Esophagus muscularis mucosa (tissue), 4 donors: ENCODE data around the gene GAS7. TPM values are rescaled to one million over a fixed set of nuclear protein-coding genes. Genes with fewer than 3 reads are reported as not detected.

Experiments used
- DNase-seq: peaks from one replicate; pipeline ENCODE4 v3.0.0-alpha.2; 2017; ENCODE audit errors: extremely low spot score
- H3K27ac ChIP-seq, 4 donors: fragments of 200-600 bp; sonication (generic); replicated peaks in 1 of 4; 1 replicate in 3 of 4; 2 replicates in 1 of 4; pipeline ENCODE4 v1.5.1; 2016 to 2019; ENCODE audit warnings: mild to moderate bottlenecking in 1 of 4
- H3K27me3 ChIP-seq, 4 donors: fragments of 200-600 bp; sonication (generic); one replicate each; pipeline versions ENCODE4 v1.5.1 to v1.6.0; 2016 to 2019
- H3K36me3 ChIP-seq, 4 donors: fragments of 200-600 bp; sonication (generic); one replicate each; pipeline ENCODE4 v1.5.1; 2016 to 2019
- H3K4me1 ChIP-seq, 4 donors: fragments of 200-600 bp; sonication (generic); one replicate each; pipeline ENCODE4 v1.5.1; 2016 to 2019
- H3K4me3 ChIP-seq, 4 donors: fragments of 200-600 bp; sonication (generic); 1 replicate in 2 of 4; 2 replicates in 2 of 4; pipeline ENCODE4 v1.5.1; 2016 to 2019; ENCODE audit warnings: mild to moderate bottlenecking in 4 of 4, moderate library complexity in 1 of 4
- H3K9me3 ChIP-seq, 4 donors: fragments of 200-600 bp; sonication (generic); 1 replicate in 3 of 4; 2 replicates in 1 of 4; pipeline ENCODE4 v1.5.1; 2016 to 2019
- CTCF ChIP-seq, 3 experiments: fragments of 200-600 bp in 2 of 3; fragments of 450-650 bp in 1 of 3; sonication (generic) in 2 of 3; IDR thresholded peaks; one replicate each; pipeline ENCODE4 v1.5.1; 2017 to 2019; ENCODE audit warnings: antibody characterized with exemption in 3 of 3, mild to moderate bottlenecking in 2 of 3, moderate library complexity in 1 of 3
- EP300 ChIP-seq: sonication (generic); formaldehyde crosslinking; IDR thresholded peaks from one replicate; pipeline ENCODE4 v1.6.1; 2017; ENCODE audit warnings: antibody characterized with exemption
- POLR2A ChIP-seq: fragments of 450-650 bp; IDR thresholded peaks from one replicate; pipeline ENCODE4 v1.6.1; 2017; ENCODE audit warnings: antibody characterized with exemption, moderate library complexity, mild to moderate bottlenecking, low read depth
- POLR2AphosphoS5 ChIP-seq, 2 donors: sonication (generic); formaldehyde crosslinking; IDR thresholded peaks; one replicate each; pipeline ENCODE4 v1.6.1; 2017; ENCODE audit warnings: antibody characterized with exemption in 2 of 2
- WGBS: methylation state at CpG from one replicate; pipeline ENCODE4 v1.1.5; 2018; 5-methylcytosine and 5-hydroxymethylcytosine counted together
- intact Hi-C: fragments of 100-400 bp; cut with DNase I; formaldehyde crosslinking; loops from one replicate; pipeline ENCODE4 v1.15.1; 2023
- total RNA-seq, 4 donors: library from RNA; depleted of rRNA; stranded (reverse); fragments of >200 nt; gene quantifications; one replicate each; pipeline versions ENCODE4 v1.1.0 to v1.2.1, GENCODE V29; 2016

Gene GAS7
- total RNA-seq, 4 donors from 2014 or later: 77.3 to 124 (median 86.7) TPM

DNA sequence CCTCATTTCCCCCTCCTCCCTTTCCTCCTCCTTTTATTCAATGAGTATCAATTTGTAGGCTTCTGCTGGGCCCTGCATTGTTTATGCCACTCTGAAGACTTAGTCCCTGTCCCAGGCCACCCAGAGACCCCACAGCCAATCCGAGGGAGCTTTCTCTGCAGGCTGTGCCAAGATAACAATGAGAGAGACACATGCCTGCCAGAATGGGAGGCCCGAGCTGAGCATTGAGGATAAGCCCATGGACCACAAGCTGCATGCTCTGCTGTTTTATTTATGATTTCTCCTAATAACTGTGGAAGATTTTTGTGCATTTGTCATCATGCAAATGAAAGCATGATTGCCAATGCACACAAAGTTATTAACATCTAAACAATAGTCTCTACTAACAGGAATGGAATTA is 296.3 kb downstream of the GAS7 start:
- Histone ChIP-seq H3K4me3 (no peak overlapping the region), H3K27ac (peak overlapping the region in 1 of 4 donors; percentile 72), H3K4me1 (peaks cover 0 to 17% (median 12%) of the 10 kb centered on the region in 4 donors), H3K27me3 (peaks cover 0 to 16% (median 0%) of the 10 kb centered on the region in 4 donors), H3K9me3 (no peaks in the 10 kb centered on the region), H3K36me3 (no peaks in the 10 kb centered on the region)
- no peak for DNase-seq
- WGBS: 52% methylated on average over 2 of the region's 2 CpGs
- no peak for TF ChIP-seq CTCF (IDR thresholded peaks at IDR 0.05)
- intact Hi-C loops: no loop called here

GRCh38 chr17:9900784-9901183 is 297.6 kb downstream of the GAS7 start:
- peak overlapping the region; percentile 16 to 72 (median 33) for H3K27ac ChIP-seq
- no peaks in the 10 kb centered on the region for H3K36me3 ChIP-seq
- TF ChIP-seq CTCF (IDR thresholded peaks at IDR 0.05) (no peak), EP300 (no peak), POLR2A (no peak), POLR2AphosphoS5 (IDR thresholded peaks at IDR 0.05) (peak in 1 of 2 donors; percentile 14)
- 51% methylated on average over 8 of the region's 8 CpGs for WGBS
- H3K4me3 ChIP-seq: no peak overlapping the region
- peaks cover 0 to 17% (median 12%) of the 10 kb centered on the region in 4 donors for H3K4me1 ChIP-seq
- intact Hi-C loops: no loop called here
- DNase-seq: no peak
- peaks cover 0 to 7% (median 0%) of the 10 kb centered on the region in 4 donors for H3K27me3 ChIP-seq
- no peaks in the 10 kb centered on the region for H3K9me3 ChIP-seq

DNA sequence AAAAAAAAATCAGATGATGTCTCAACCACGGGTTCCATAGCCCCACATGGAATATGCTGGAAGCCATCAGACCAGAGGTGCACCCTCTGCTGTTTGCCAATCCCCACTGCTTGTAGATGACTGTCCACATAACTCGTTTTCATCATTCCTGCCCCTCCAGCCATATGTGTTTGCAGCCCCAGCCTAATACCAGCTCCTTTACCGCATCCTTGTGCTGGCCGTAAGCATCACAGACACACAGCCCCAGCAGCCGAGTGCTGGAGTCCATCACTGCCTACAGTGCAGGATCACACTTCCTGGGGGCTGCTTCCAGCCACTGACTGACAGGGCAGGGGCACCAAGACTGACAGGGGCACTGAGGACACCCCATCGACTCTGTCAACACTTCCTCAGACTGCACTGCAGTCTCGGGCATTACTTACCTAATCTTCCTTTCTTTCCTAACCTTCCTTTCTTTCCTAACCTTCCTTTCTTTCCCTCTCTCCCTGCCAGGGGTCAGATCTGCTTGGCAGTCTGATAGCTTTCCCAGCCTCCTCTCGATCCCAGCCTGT is 298.3 kb downstream of the GAS7 start:
- WGBS: 47% methylated on average over 8 of the region's 8 CpGs
- peak overlapping the region; percentile 16 to 72 (median 33) for H3K27ac ChIP-seq
- intact Hi-C loops: no loop called here
- TF ChIP-seq POLR2AphosphoS5 (IDR thresholded peaks at IDR 0.05): no peak
- TF ChIP-seq CTCF (IDR thresholded peaks at IDR 0.05): no peak
- TF ChIP-seq EP300: no peak
- TF ChIP-seq POLR2A: no peak
- H3K36me3 ChIP-seq: no peaks in the 10 kb centered on the region
- DNase-seq: no peak
- H3K4me1 ChIP-seq: peaks cover 0 to 17% (median 12%) of the 10 kb centered on the region in 4 donors
- H3K27me3 ChIP-seq: peaks cover 0 to 4% (median 0%) of the 10 kb centered on the region in 4 donors
- peaks cover 0 to under 1% (median under 1%) of the 10 kb centered on the region in 4 donors for H3K9me3 ChIP-seq
- no peak overlapping the region for H3K4me3 ChIP-seq

GRCh38 chr17:9899280-9900043 is 298.9 kb downstream of the GAS7 start:
- Histone ChIP-seq H3K27ac (peak overlapping the region; percentile 31 to 72 (median 34)), H3K4me1 (peaks cover 0 to 17% (median 12%) of the 10 kb centered on the region in 4 donors), H3K9me3 (peaks cover 0 to 7% (median 3%) of the 10 kb centered on the region in 4 donors), H3K27me3 (no peaks in the 10 kb centered on the region), H3K36me3 (no peaks in the 10 kb centered on the region), H3K4me3 (no peak overlapping the region)
- WGBS: 74% methylated on average over 21 of the region's 21 CpGs
- no peak for DNase-seq
- no peak for TF ChIP-seq POLR2AphosphoS5 (IDR thresholded peaks at IDR 0.05)
- TF ChIP-seq EP300: no peak
- no peak for TF ChIP-seq POLR2A
- TF ChIP-seq CTCF (IDR thresholded peaks at IDR 0.05): no peak
- intact Hi-C loops: loop anchor here (10.0 kb wide), 1 partner anchor 165 kb away; no protein-coding TSS in a partner anchor
